HepG2 (cell line): Measurements from ENCODE around the gene GADD45GIP1. TPM values are rescaled to one million over a fixed set of nuclear protein-coding genes. Genes with fewer than 3 reads are reported as not detected.

Experiments used
- AGO1 ChIP-seq: fragments of 200-400 bp; formaldehyde crosslinking; IDR thresholded peaks from 2 replicates; pipeline ENCODE4 v1.6.1; 2017; ENCODE audit warnings: mild to moderate bottlenecking, low read depth, low read length, moderate library complexity; ENCODE audit not compliant: poor library complexity, severe bottlenecking
- CREM ChIP-seq, 2 experiments: sonication (generic) in 1 of 2; formaldehyde crosslinking in 1 of 2; IDR thresholded peaks; 2 replicates each; pipeline versions ENCODE4 v1.4.0 to v1.6.1; 2016 to 2020; ENCODE audit warnings: antibody characterized with exemption in 1 of 2, mild to moderate bottlenecking in 1 of 2, missing genetic modification reagents in 1 of 2
- FOXA1 ChIP-seq, 2 experiments: fragments of 450-650 bp in 1 of 2; sonication (generic) in 1 of 2; formaldehyde crosslinking in 1 of 2; IDR thresholded peaks; 2 replicates each; pipeline versions ENCODE4 v1.4.0 to v1.6.1; 2016 to 2020; ENCODE audit warnings: missing genetic modification reagents in 1 of 2
- IRX3 ChIP-seq: sonication (generic); formaldehyde crosslinking; IDR thresholded peaks from 2 replicates; pipeline ENCODE4 v1.8.1; 2023; ENCODE audit warnings: mild to moderate bottlenecking, low read depth, missing genetic modification reagents, borderline replicate concordance
- KDM1A ChIP-seq: IDR thresholded peaks from 2 replicates; pipeline ENCODE4 v1.6.1; 2016; ENCODE audit warnings: missing compliant biosample characterization
- NCOA2 ChIP-seq: sonication (generic); formaldehyde crosslinking; IDR thresholded peaks from 2 replicates; pipeline ENCODE4 v1.8.0; 2022; ENCODE audit warnings: inconsistent platforms
- NFYC ChIP-seq: IDR thresholded peaks from 2 replicates; pipeline ENCODE4 v1.6.1; 2016; ENCODE audit warnings: missing genetic modification reagents, missing compliant biosample characterization
- PHF5A ChIP-seq: IDR thresholded peaks from one replicate; pipeline ENCODE4 v1.6.1; 2018; ENCODE audit warnings: low read depth, missing genetic modification reagents; ENCODE audit not compliant: unreplicated experiment
- POLR2AphosphoS2 ChIP-seq: IDR thresholded peaks from 2 replicates; pipeline ENCODE4 v1.6.1; 2011; ENCODE audit warnings: low read depth, low read length, improper control_type of control experiment
- PRMT3 ChIP-seq: sonication (generic); formaldehyde crosslinking; IDR thresholded peaks from 2 replicates; pipeline ENCODE4 v1.8.1; 2022; ENCODE audit warnings: low read depth, mild to moderate bottlenecking, moderate library complexity, missing genetic modification reagents, borderline replicate concordance
- RFX5 ChIP-seq: IDR thresholded peaks from 2 replicates; pipeline ENCODE4 v1.6.1; 2011; ENCODE audit warnings: low read depth, low read length, improper control_type of control experiment
- RFXANK ChIP-seq: IDR thresholded peaks from 2 replicates; pipeline ENCODE4 v1.6.1; 2016
- SALL2 ChIP-seq: sonication (generic); formaldehyde crosslinking; IDR thresholded peaks from 2 replicates; pipeline ENCODE4 v1.8.1; 2023; ENCODE audit warnings: mild to moderate bottlenecking, missing genetic modification reagents, inconsistent platforms
- ZNF296 ChIP-seq: sonication (generic); formaldehyde crosslinking; conservative IDR thresholded peaks from 2 replicates; pipeline ENCODE4 v1.5.0; 2020; ENCODE audit warnings: mild to moderate bottlenecking, missing genetic modification reagents
- ZNF407 ChIP-seq: sonication (generic); formaldehyde crosslinking; IDR thresholded peaks from one replicate; pipeline ENCODE4 v1.5.1; 2020; ENCODE audit warnings: mild to moderate bottlenecking, missing genetic modification reagents; ENCODE audit errors: not compliant biosample characterization
- polyA plus RNA-seq, 8 experiments: library from polyadenylated mRNA; depleted of rRNA in 3 of 8; stranded (reverse) in 7 of 8; unstranded in 1 of 8; fragments of >200 nt; fragmentation: Illumina TruSeq in 4 of 8; extraction: Trizol in 4 of 8; gene quantifications; 2 replicates each; pipeline versions ENCODE4 v1.2.1 to v1.2.3, GENCODE V29; 2011 to 2016; ENCODE audit warnings: low read depth in 4 of 8, missing spikeins in 1 of 8, mixed read lengths in 1 of 8; ENCODE audit not compliant: insufficient read depth in 1 of 8
- total RNA-seq, 5 experiments: library from RNA; depleted of rRNA; stranded (reverse); fragments of >200 nt; fragmentation: Illumina TruSeq; extraction: Trizol; gene quantifications; 2 replicates each; pipeline ENCODE4 v1.2.3, GENCODE V29; 2016; ENCODE audit warnings: low read depth in 1 of 5
- TF ChIP-seq, protein P1 (sequence below): IDR thresholded peaks from 2 replicates; pipeline ENCODE4 v1.6.1; 2018; ENCODE audit warnings: missing genetic modification reagents
- TF ChIP-seq, protein P2 (sequence below): sonication (generic); formaldehyde crosslinking; IDR thresholded peaks from 2 replicates; pipeline ENCODE4 v1.5.1; 2020; ENCODE audit warnings: missing genetic modification reagents, mild to moderate bottlenecking, borderline replicate concordance

The GADD45GIP1 gene
- total and polyA plus RNA-seq, 2 of the 13 experiments (the other 11 are each of a cell fraction or from before 2014, with no cell fraction given), result 24.6 to 30.7 TPM

DNA sequence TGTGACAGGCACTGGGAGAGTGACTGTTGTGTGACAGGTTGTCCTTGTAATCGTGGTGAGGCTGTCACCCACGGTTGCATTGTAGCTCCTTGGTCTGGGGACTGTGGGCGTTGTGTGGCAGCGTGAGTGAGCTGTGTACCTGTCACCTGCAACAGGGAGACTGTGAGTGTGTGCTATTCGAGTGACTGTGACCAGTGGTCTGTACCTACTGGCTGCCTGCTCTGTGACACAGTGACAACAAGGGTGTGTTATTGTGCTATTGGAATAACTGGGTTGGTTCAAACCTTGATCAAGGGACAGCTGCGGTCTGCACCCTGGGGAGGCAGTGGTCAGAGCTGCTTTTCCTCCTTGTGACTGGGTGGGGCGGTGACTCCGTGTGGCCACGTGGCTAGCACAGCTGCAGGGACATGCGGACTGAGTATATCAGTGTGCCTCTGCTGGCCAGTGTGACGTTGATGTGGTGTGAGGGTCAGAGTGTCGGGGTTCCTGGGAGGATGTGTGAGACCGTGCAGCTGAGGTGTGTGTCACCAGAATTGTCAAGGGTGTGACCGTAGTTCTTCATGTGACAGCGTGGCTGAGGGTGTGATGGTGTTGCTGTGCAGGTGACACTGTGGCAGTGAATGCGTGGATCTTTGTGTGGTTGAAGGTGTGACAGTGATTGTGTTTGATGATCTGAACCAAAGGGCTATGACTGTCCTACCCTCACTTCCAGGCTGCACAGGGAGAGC, 28.2 kb upstream of the GADD45GIP1 start (continued):
- TF ChIP-seq, protein P1, sequence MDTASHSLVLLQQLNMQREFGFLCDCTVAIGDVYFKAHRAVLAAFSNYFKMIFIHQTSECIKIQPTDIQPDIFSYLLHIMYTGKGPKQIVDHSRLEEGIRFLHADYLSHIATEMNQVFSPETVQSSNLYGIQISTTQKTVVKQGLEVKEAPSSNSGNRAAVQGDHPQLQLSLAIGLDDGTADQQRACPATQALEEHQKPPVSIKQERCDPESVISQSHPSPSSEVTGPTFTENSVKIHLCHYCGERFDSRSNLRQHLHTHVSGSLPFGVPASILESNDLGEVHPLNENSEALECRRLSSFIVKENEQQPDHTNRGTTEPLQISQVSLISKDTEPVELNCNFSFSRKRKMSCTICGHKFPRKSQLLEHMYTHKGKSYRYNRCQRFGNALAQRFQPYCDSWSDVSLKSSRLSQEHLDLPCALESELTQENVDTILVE, result no peak; the same call in 1 of the 2 replicates
- peak; percentile 46; the same call in 1 of the 2 replicates for TF ChIP-seq NCOA2 (CRISPR knock-in tag)
- no peak for TF ChIP-seq NFYC
- no peak for TF ChIP-seq PRMT3 (CRISPR knock-in tag)
- 0 out of 2 replicates have a peak, but pooled peaks have one; percentile 22 for TF ChIP-seq SALL2 (CRISPR knock-in tag)
- no peak for TF ChIP-seq RFXANK (CRISPR knock-in tag)
- TF ChIP-seq RFX5, result no peak
- TF ChIP-seq KDM1A, result no peak
- TF ChIP-seq IRX3, result no peak
- no peak for TF ChIP-seq FOXA1 (IDR thresholded peaks at IDR 0.05)
- TF ChIP-seq FOXA1 (CRISPR knock-in tag; IDR thresholded peaks at IDR 0.05), result no peak; the same call in 1 of the 2 replicates
- TF ChIP-seq CREM (IDR thresholded peaks at IDR 0.05), result no peak
- no peak for TF ChIP-seq CREM (CRISPR knock-in tag; IDR thresholded peaks at IDR 0.05)
- TF ChIP-seq AGO1, result no peak
- TF ChIP-seq ZNF407 (CRISPR knock-in tag), result no peak
- TF ChIP-seq POLR2AphosphoS2, result no peak
- TF ChIP-seq, protein P2, sequence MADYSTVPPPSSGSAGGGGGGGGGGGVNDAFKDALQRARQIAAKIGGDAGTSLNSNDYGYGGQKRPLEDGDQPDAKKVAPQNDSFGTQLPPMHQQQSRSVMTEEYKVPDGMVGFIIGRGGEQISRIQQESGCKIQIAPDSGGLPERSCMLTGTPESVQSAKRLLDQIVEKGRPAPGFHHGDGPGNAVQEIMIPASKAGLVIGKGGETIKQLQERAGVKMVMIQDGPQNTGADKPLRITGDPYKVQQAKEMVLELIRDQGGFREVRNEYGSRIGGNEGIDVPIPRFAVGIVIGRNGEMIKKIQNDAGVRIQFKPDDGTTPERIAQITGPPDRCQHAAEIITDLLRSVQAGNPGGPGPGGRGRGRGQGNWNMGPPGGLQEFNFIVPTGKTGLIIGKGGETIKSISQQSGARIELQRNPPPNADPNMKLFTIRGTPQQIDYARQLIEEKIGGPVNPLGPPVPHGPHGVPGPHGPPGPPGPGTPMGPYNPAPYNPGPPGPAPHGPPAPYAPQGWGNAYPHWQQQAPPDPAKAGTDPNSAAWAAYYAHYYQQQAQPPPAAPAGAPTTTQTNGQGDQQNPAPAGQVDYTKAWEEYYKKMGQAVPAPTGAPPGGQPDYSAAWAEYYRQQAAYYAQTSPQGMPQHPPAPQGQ (CRISPR knock-in tag), result no peak
- TF ChIP-seq ZNF296 (CRISPR knock-in tag), result no peak
- no peak for TF ChIP-seq PHF5A (CRISPR knock-in tag)
